GM19372 (cell line): ENCODE results near the gene TCP1.
"Not testable (repeated sequence)": the region's sequence is repeated elsewhere in the genome, so short reads cannot be mapped to it uniquely, and the experiment has no call there.

Experiments
- ATAC-seq: cut with Tn5 transposase; IDR thresholded peaks from one replicate; pipeline ENCODE4 v1.9.1; 2021; ENCODE audit warnings: mild to moderate bottlenecking, low read depth, moderate library complexity; ENCODE audit not compliant: unreplicated experiment

TCP1 gene

GRCh38 chr6:159778131-159778530, 11.3 kb downstream of the TCP1 start:
- ATAC-seq: no peak

DNA sequence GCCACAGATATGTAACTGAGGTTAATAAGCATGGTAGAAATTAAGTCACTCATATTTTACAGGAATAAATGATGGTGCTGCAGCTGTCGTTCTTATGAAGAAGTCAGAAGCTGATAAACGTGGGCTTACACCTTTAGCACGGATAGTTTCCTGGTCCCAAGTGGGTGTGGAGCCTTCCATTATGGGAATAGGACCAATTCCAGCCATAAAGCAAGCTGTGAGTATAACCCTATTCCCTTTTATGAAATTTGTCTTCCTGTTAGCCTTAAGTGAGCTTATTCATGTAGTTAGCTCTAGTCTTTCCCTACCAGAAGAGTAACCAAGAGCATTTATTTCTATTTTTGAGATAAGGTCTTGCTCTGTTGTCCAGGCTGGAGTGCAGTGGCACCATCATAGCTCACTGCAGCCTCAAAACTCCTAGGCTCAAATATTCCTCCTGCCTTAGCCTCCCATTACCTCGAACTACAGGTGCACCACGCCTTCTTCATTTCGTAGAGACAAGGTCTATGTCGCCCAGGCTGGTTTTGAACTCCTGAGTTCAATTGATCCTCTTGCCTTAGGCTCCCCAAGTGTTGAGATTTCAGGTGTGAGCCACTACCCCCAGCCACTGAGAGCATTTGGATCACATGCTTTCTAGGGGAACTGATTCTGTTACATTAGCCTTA, 12.0 kb downstream of the TCP1 start:
- ATAC-seq: no peak

- ATAC-seq: no peak
Observed at GRCh38 chr6:159772196-159772595, 17.2 kb downstream of the TCP1 start.

DNA sequence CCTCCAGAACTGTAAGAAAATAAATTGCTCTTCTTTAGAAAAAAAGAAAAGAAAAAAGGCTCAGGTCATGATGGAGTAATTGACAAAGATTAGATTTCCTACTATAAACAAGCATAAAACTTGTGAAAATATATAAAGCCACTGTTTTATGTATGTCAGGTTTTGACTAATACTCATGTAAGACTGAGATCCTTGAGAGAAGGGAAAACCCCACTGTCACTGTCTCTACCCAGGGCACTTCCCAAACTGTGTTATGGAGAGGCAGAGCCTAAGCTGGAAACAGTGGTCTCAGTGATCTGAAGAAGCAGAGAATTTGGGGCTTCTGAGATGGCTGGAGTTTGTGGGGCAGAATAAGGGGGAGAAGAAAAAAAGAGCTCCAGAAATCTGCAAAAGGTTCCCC, 19.9 kb downstream of the TCP1 start:
- no peak for ATAC-seq

DNA sequence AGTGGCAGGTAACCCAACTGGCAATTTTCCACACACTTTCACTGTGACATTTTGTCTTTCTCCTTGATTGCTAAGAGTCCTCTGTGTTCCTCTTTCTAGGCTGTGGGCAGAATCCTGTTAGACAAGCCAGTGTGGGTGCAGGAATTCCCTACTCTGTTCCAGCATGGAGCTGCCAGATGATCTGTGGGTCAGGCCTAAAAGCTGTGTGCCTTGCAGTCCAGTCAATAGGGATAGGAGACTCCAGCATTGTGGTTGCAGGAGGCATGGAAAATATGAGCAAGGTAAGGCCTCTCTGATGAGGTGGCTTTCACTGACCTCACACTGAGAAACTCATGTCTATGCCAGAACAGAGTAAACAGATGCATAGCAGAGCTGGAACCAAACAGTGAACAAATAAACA, 22.5 kb downstream of the TCP1 start:
- ATAC-seq: no peak

DNA sequence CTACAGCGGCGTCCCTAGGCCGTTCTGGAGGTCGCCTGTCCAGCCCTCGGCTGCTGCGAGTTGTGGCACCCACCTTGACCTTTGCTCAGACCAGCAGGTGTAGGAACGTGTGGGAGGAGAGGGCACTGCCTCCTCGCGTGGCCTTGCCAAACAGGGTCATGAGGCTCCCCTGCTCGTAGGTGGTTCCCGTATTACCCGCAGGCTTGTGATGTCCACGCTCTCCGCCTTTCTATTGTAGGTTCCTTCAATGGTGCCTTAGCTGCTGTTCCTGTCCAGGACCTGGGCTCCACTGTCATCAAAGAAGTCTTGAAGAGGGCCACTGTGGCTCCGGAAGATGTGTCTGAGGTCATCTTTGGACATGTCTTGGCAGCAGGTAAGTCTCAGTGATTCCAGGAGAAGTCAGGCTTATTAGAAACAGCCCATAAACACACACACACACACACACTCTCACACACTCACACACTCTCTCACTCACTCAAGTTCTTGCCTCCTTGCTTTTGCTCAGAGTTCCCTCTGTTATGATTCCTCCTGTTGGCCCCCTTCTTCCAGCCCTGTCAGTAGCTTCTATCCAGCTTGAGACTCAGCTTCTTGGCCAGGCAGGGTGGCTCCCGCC, 26.6 kb downstream of the TCP1 start:
- ATAC-seq: no peak

DNA sequence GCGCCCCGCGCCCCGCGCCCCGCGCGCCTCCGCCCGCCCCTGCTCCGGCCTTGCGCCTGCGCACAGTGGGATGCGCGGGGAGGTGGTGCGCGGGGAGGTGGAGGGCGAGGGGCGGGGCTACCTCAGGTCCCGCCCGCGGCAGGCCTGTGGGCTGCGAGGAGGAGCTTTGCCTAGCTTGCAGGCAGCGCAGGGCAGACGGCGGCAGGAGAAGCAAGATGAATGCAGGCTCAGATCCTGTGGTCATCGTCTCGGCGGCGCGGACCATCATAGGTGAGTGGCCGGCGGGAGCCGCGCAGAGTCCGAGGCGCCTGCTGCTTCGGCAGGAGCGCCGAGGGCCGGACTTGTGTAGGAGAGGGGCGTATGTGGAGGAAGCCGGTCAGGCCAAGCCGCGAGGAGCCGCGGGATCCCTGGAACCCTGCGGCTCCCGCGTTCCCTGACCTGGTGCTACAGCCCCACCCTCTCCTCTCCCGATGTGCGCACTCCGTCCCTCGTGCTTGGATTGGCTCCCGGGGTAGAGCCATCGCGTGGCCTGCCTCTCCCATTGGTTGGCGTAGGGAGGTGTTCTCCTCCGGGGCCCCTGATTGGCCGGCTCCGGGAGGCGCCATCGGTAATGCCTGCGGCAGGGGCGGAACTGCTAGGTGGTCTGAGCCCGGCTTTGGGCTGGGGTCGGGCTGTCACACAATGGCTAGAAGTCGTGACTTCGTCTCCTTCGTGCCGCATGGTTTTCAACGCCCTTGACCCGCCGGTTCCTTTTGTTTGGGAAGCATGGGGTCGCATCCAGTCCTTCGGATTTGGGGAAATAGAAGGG, 27.3 kb downstream of the TCP1 start, which contains the start of gene ACAT2:
TSS of gene ACAT2 (plus strand) at position 173 of the 808 bp plus-strand sequence. CDS start at position 216, 43 bp downstream.
- peak; percentile 94 for ATAC-seq

GRCh38 chr6:159761129-159761872, 28.1 kb downstream of the TCP1 start:
- ATAC-seq: no peak

DNA sequence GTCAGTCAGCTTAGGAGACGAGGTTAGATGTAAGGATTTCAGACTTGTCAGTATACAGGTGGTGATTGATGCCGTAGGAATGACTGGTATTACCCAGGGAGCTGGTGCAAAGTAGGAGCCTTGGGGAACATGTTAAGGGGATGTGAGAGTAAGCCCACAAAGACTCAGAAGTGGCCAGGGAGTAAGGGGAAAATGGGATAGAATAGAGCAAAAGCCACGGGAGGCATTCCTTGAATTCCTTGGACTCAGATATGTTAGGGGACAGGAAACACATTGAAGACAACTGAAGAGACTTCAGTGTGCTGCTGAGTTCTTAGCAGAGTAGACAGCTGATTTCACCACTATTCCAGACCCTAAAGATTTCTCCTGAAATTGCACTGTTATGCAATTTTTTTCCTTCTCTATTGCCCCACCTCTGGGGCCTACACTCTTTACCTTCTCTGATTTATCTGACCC, 28.8 kb downstream of the TCP1 start:
- no peak for ATAC-seq

- ATAC-seq: no peak
Observed at GRCh38 chr6:159759645-159760044, 29.8 kb downstream of the TCP1 start.

DNA sequence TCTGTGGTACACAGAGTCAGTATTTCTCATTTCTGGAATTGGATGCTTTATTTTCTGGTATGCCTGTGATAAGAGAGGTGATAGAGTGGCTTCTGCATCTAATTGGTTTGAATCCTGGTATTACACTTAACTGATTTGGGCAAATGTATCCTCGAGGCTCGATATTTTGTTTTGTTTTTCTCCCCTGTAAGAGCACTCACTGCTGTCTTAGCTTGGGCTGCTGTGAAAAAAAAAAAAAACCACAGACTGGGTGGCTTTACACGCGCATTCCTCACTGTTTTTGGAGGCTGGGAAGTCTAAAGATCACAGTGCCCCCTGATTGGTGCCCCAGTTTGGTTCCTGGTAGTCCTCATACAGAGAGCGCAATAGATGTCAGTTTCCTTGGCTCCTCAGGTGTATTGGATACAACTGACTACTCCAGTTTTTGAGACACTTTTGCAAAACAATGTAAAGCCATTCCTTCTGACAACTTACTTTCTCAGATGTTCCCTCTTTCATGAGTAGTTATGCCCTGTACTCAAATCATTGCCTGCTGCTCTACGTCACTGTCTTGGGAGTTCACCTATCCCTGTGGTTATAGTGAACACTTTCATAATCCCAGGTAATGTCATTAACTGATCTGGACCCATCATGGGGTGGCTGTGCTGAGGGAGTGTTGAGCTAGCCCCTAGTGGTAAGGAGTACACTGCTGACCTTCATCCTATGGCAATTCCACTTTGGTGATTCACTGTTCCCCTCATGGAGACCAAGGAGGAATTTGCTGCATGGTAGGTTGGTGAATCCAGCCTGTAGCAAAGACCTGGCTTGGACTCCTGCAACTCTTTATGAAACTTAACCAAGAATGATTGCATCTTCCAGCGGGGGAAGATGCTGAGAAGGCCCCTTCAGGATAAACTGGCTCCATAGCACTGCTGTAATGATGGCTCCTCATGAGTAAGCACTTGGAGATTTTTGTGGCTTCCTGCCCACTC, 31.1 kb downstream of the TCP1 start:
- ATAC-seq: no peak

DNA sequence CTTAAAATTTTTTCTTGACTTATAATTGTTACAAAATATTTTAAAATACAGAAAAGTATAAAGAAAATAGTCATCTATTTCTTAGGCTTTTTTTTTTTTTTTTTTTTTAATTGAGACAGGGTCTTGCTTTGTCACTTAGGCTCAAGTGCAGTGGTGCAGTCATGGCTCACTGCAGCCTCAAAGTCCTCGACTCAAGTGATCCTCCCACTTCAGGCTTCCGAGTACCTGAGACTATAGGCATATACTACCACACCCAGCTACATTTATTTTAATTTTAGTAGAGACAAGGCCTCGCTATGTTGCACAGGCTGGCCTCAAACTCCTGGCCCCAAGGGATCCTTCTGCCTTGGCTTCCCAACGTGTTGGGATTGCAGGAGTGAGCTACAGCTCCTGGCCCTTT, 32.9 kb downstream of the TCP1 start:
- no peak for ATAC-seq

- no peak for ATAC-seq
Observed at GRCh38 chr6:159754959-159755914, 34.2 kb downstream of the TCP1 start.

DNA sequence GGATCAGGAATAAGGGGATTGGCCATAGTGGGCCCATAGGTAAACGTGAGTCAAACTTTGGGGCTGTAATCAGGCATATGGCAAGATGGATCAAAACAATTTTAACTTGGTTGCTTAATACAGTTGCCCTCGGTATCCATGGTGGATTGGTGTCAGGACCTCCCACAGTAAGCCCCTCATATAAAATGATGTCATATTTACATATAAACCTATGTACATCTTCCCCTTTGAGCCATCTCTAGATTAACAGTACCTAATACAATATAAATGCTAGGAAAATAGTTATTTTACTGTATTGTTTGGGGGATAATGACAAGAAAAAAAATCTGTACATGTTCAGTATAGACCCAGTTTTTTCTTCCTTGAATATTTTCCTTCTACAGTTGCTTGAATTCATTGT, 35.0 kb downstream of the TCP1 start:
- ATAC-seq: no peak

DNA sequence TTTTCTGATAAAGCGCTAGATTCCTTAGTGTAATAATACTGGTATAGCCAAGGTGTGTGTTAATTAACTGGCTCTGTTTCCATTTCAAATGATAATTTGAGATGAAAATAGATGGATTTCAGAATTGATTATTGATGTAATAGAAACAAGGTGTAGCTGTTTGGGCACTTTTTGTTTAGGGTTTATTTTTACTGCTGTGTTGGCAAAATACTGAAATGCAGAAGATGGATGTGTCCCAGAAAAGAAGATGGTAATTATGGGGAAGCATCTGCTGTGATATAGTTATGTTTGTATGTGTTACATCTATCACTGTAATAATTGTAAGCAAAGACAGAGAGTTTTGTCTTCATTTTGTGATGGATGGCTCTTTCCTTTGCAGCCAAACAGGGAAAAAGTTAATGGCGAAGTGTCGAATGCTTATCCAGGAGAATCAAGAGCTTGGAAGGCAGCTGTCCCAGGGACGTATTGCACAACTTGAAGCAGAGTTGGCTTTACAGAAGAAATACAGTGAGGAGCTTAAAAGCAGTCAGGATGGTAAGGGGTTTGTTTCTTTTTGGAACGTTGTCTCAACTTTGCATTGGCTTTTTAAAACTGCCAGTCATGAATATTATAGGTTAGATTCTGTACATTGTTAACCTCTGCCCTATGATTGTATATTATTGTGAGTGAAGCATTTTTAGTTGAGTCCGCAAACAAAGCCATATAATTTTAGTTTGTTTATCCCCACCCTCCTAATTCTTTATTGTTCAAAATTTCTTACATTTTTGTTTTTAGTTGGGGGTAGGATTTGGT, 36.1 kb downstream of the TCP1 start:
- ATAC-seq: no peak

GRCh38 chr6:159751448-159751847, 38.0 kb downstream of the TCP1 start:
- no peak for ATAC-seq

- ATAC-seq: not testable (repeated sequence)
Observed at GRCh38 chr6:159748127-159748526, 41.3 kb downstream of the TCP1 start.

GRCh38 chr6:159746759-159747158, 42.6 kb downstream of the TCP1 start:
- ATAC-seq: no peak
